ENCODE data around the gene ZDHHC14. TPM values are rescaled to one million over a fixed set of nuclear protein-coding genes. Genes with fewer than 3 reads are reported as not detected.

Gene ZDHHC14
- total RNA-seq, 1 donor from 2014 or later: 9.3 TPM

- intact Hi-C loops (cut with DNase I): no loop called here
- Histone ChIP-seq H3K9me3 (no peaks in the 10 kb centered on the region), H3K4me3 (no peak overlapping the region), H3K4me1 (no peaks in the 10 kb centered on the region), H3K36me3 (no peaks in the 10 kb centered on the region), H3K27ac (no peak overlapping the region), H3K27me3 (ENCODE audit: low read depth) (no peaks in the 10 kb centered on the region)
- no peak for TF ChIP-seq CTCF (IDR thresholded peaks at IDR 0.05)
- no peak for ATAC-seq
- DNase-seq: no peak
Measured at GRCh38 chr6:157632821-157633220, 251.8 kb downstream of the ZDHHC14 start.

GRCh38 chr6:157634546-157634945 lies 253.6 kb downstream of the ZDHHC14 start:
- Histone ChIP-seq H3K9me3 (no peaks in the 10 kb centered on the region), H3K27me3 (ENCODE audit: low read depth) (no peaks in the 10 kb centered on the region), H3K36me3 (no peaks in the 10 kb centered on the region), H3K4me3 (no peak overlapping the region), H3K27ac (no peak overlapping the region), H3K4me1 (no peaks in the 10 kb centered on the region)
- intact Hi-C loops (cut with DNase I): no loop called here
- no peak for DNase-seq
- TF ChIP-seq CTCF (IDR thresholded peaks at IDR 0.05): no peak
- ATAC-seq: no peak

- ATAC-seq: no peak
- intact Hi-C loops (cut with DNase I): no loop called here
- DNase-seq: no peak
- H3K27ac ChIP-seq: no peak overlapping the region
- no peaks in the 10 kb centered on the region for H3K4me1 ChIP-seq
- no peaks in the 10 kb centered on the region for H3K9me3 ChIP-seq
- no peak for TF ChIP-seq CTCF (IDR thresholded peaks at IDR 0.05)
- no peak overlapping the region for H3K4me3 ChIP-seq
- H3K36me3 ChIP-seq: no peaks in the 10 kb centered on the region
- H3K27me3 ChIP-seq (ENCODE audit: low read depth): no peaks in the 10 kb centered on the region
Measured at GRCh38 chr6:157635388-157636244, 254.6 kb downstream of the ZDHHC14 start.

- Histone ChIP-seq H3K36me3 (no peaks in the 10 kb centered on the region), H3K4me3 (no peak overlapping the region), H3K27ac (no peak overlapping the region), H3K4me1 (no peaks in the 10 kb centered on the region), H3K9me3 (no peaks in the 10 kb centered on the region), H3K27me3 (ENCODE audit: low read depth) (no peaks in the 10 kb centered on the region)
- intact Hi-C loops (cut with DNase I): no loop called here
- no peak for DNase-seq
- ATAC-seq: no peak
- TF ChIP-seq CTCF (IDR thresholded peaks at IDR 0.05): no peak
Measured at GRCh38 chr6:157637516-157637915, 256.5 kb downstream of the ZDHHC14 start.

GRCh38 chr6:157637941-157638662 lies 257.1 kb downstream of the ZDHHC14 start:
- no peak for TF ChIP-seq CTCF (IDR thresholded peaks at IDR 0.05)

More at GRCh38 chr6:157637941-157638662, 257.1 kb downstream of the ZDHHC14 start:
- Histone ChIP-seq H3K27ac (no peak overlapping the region), H3K9me3 (no peaks in the 10 kb centered on the region), H3K27me3 (ENCODE audit: low read depth) (no peaks in the 10 kb centered on the region), H3K36me3 (no peaks in the 10 kb centered on the region), H3K4me3 (no peak overlapping the region), H3K4me1 (no peaks in the 10 kb centered on the region)
- intact Hi-C loops (cut with DNase I): no loop called here
- DNase-seq: no peak
- ATAC-seq: no peak
